ENCODE data around the gene RGS1. TPM values are rescaled to one million over a fixed set of nuclear protein-coding genes. Genes with fewer than 3 reads are reported as not detected.

Gene RGS1
- total and polyA plus RNA-seq, 2 of the 4 experiments (the other 2 are of a cell fraction): not detected

- H4K20me1 ChIP-seq (ENCODE audit: insufficient read depth, low read length): no peaks in the 10 kb centered on the region
- CTCF ChIA-PET: no interaction called here
- H3K4me1 ChIP-seq (ENCODE audit: control insufficient read depth, insufficient read depth, low read length): no peaks in the 10 kb centered on the region; the same call in 1 of the 2 replicates
- H3K4ac ChIP-seq (ENCODE audit: low read depth, low read length): no peak overlapping the region
- H2AK5ac ChIP-seq (ENCODE audit: low read depth, low read length): no peak overlapping the region; the same call in 1 of the 2 replicates
- no peak overlapping the region for H2BK120ac ChIP-seq (ENCODE audit: low read depth, low read length)
- H2BK20ac ChIP-seq (ENCODE audit: low read depth, low read length): peak overlapping the region; percentile 46
- no TSS peak for BruUV-seq (replicated peaks)
- H2BK5ac ChIP-seq (ENCODE audit: low read depth, low read length, poor library complexity, severe bottlenecking): no peak overlapping the region
- dilution Hi-C loops (cut with HindIII; ENCODE audit: low sequenced_read_pairs, unreplicated experiment) (no loop called here), intact Hi-C loops (cut with micrococcal nuclease) (no loop called here), in situ Hi-C loops (cut with MboI; ENCODE audit: low sequenced_read_pairs) (no loop called here)
- H3K9me3 ChIP-seq (ENCODE audit: control insufficient read depth, insufficient read depth, low read length): peaks cover 8% of the 10 kb centered on the region
- POLR2A ChIA-PET (ENCODE audit: unreplicated experiment): no interaction called here
- no peak overlapping the region for H2BK15ac ChIP-seq (ENCODE audit: low read depth, low read length)
- no peak overlapping the region for H4K91ac ChIP-seq (ENCODE audit: insufficient read depth, low read depth, low read length)
- DNase-seq (no peak), ATAC-seq (ENCODE audit: low read depth) (peak; percentile 47)
- no peak overlapping the region for H2AFZ ChIP-seq (replicated peaks; ENCODE audit: low read length, poor library complexity)
- H3K79me1 ChIP-seq (ENCODE audit: low read depth in 1 of 2, low read length in 2 of 2): no peaks in the 10 kb centered on the region
- H3K9me1 ChIP-seq (ENCODE audit: insufficient read depth, low read length): no peaks in the 10 kb centered on the region
- no peak overlapping the region for H3K23ac ChIP-seq (ENCODE audit: low read depth, low read length)
- no peak overlapping the region for H3K14ac ChIP-seq (replicated peaks; ENCODE audit: low read depth, low read length)
- H2AK9ac ChIP-seq (replicated peaks; ENCODE audit: low read depth, low read length, poor library complexity): no peak overlapping the region
- TF ChIP-seq BHLHE40 (IDR thresholded peaks at IDR 0.05; ENCODE audit: low read depth, low read length) (no peak), MAFK (IDR thresholded peaks at IDR 0.05; ENCODE audit: low read depth, low read length) (no peak), RCOR1 (IDR thresholded peaks at IDR 0.05; ENCODE audit: insufficient replicate concordance, low read length) (no peak)
- no peak overlapping the region for H3K27ac ChIP-seq (ENCODE audit: insufficient read depth, low read length)
- WGBS, 2 experiments (ENCODE audit: extremely low coverage in 2 of 2, insufficient read length in 1 of 2): no CpG with 5 or more reads among the region's 1 CpG
- no peak overlapping the region for H3K4me2 ChIP-seq (ENCODE audit: low read depth, low read length)
- no peak overlapping the region for H3K18ac ChIP-seq (ENCODE audit: low read depth, low read length)
- H3K27me3 ChIP-seq (ENCODE audit: control insufficient read depth, insufficient read depth, low read length): no peaks in the 10 kb centered on the region
- no peak overlapping the region for H3K56ac ChIP-seq (ENCODE audit: extremely low read depth, insufficient read depth, low read length)
- H4K8ac ChIP-seq (ENCODE audit: low read depth in 2 of 2, low read length in 2 of 2): no peak overlapping the region
- no peak overlapping the region for H3K9ac ChIP-seq (ENCODE audit: low read depth, low read length)
- H3K36me3 ChIP-seq (ENCODE audit: control insufficient read depth, insufficient read depth, low read length): no peaks in the 10 kb centered on the region
- no peak overlapping the region for H3K4me3 ChIP-seq (ENCODE audit: insufficient read depth, low read depth, low read length)
- H4K5ac ChIP-seq (ENCODE audit: low read depth, low read length): no peak overlapping the region
Measured at GRCh38 chr1:192574073-192574472, 1.5 kb upstream of the RGS1 start.
